K562 (cell line): ENCODE data around the gene CCDC9. TPM values are rescaled to one million over a fixed set of nuclear protein-coding genes. Genes with fewer than 3 reads are reported as not detected.

Experiments
- CUX1 ChIP-seq: fragments of 200-800 bp; sonication (Bioruptor generic); IDR thresholded peaks from 2 replicates; pipeline ENCODE4 v1.6.1; 2016; ENCODE audit warnings: missing genetic modification characterization, missing compliant biosample characterization
- GMEB1 ChIP-seq: fragments of 250-450 bp; sonication (Bioruptor Pico); IDR thresholded peaks from 2 replicates; pipeline ENCODE4 v1.4.0; 2020; ENCODE audit warnings: mild to moderate bottlenecking
- HNRNPK ChIP-seq: fragments of 200-400 bp; formaldehyde crosslinking; IDR thresholded peaks from one replicate; pipeline ENCODE4 v1.6.1; 2018; ENCODE audit warnings: mild to moderate bottlenecking, low read depth, low read length; ENCODE audit not compliant: poor library complexity, severe bottlenecking
- HSF4 ChIP-seq: fragments of 250-450 bp; sonication (Bioruptor Pico); IDR thresholded peaks from 2 replicates; pipeline ENCODE4 v2.1.2; 2022; ENCODE audit warnings: mild to moderate bottlenecking, moderate library complexity, borderline replicate concordance
- MYC ChIP-seq, 2 experiments: fragments of 250-450 bp in 1 of 2; sonication (Bioruptor Pico) in 1 of 2; IDR thresholded peaks; 2 replicates each; pipeline versions ENCODE4 v1.5.1 to v1.6.1; 2012 to 2021; ENCODE audit warnings: low read depth in 2 of 2, borderline replicate concordance in 1 of 2, improper control_type of control experiment in 1 of 2, low read length in 1 of 2, mild to moderate bottlenecking in 1 of 2, moderate library complexity in 1 of 2
- POU5F1 ChIP-seq: fragments of 150-350 bp; IDR thresholded peaks from 2 replicates; pipeline ENCODE4 v1.6.1; 2014; ENCODE audit warnings: borderline replicate concordance, low read length, low read depth, mild to moderate bottlenecking; ENCODE audit not compliant: partially characterized antibody
- SNRNP70 ChIP-seq: fragments of 200-400 bp; formaldehyde crosslinking; optimal IDR thresholded peaks from 2 replicates; pipeline ENCODE3; 2017; ENCODE audit warnings: low read depth, low read length
- SREBF2 ChIP-seq: sonication (generic); formaldehyde crosslinking; IDR thresholded peaks from 2 replicates; pipeline ENCODE4 v1.4.0; 2020; ENCODE audit warnings: mild to moderate bottlenecking, missing genetic modification reagents
- ZBED1 ChIP-seq: IDR thresholded peaks from 2 replicates; pipeline ENCODE4 v1.6.1; 2014
- ZC3H4 ChIP-seq: sonication (generic); formaldehyde crosslinking; IDR thresholded peaks from 2 replicates; pipeline ENCODE4 v1.9.0; 2021; ENCODE audit warnings: missing genetic modification reagents, borderline replicate concordance
- ZFPM2 ChIP-seq: fragments of 250-450 bp; sonication (Bioruptor Pico); IDR thresholded peaks from 2 replicates; pipeline ENCODE4 v1.5.1; 2022; ENCODE audit warnings: mild to moderate bottlenecking
- ZNF121 ChIP-seq: sonication (generic); formaldehyde crosslinking; conservative IDR thresholded peaks from 2 replicates; pipeline ENCODE4 v1.8.0; 2022; ENCODE audit warnings: missing genetic modification reagents
- ZNF316 ChIP-seq: fragments of 450-650 bp; IDR thresholded peaks from 2 replicates; pipeline ENCODE4 v1.6.1; 2016
- ZNF384 ChIP-seq: IDR thresholded peaks from 2 replicates; pipeline ENCODE4 v1.6.1; 2012; ENCODE audit warnings: low read depth, low read length, improper control_type of control experiment
- ZNF408 ChIP-seq: fragments of 250-450 bp; sonication (Bioruptor Pico); IDR thresholded peaks from 2 replicates; pipeline ENCODE4 v1.4.0; 2020; ENCODE audit warnings: low read depth, mild to moderate bottlenecking, moderate library complexity
- ZNF512 ChIP-seq: IDR thresholded peaks from 2 replicates; pipeline ENCODE4 v1.6.1; 2016; ENCODE audit warnings: missing genetic modification characterization, missing compliant biosample characterization
- ZNF561 ChIP-seq: fragments of 450-650 bp; formaldehyde crosslinking; conservative IDR thresholded peaks from 2 replicates; pipeline ENCODE4 v1.4.0; 2020; ENCODE audit warnings: mild to moderate bottlenecking, moderate library complexity
- ZNF785 ChIP-seq: fragments of 250-450 bp; sonication (Bioruptor Pico); IDR thresholded peaks from 2 replicates; pipeline ENCODE4 v1.4.0; 2020; ENCODE audit warnings: mild to moderate bottlenecking
- polyA plus RNA-seq, 8 experiments: library from polyadenylated mRNA; depleted of rRNA in 4 of 8; stranded (reverse) in 5 of 8; unstranded in 3 of 8; fragments of >200 nt; fragmentation: Nextera tagmentation in 2 of 8; fragmentation: Illumina TruSeq in 1 of 8; extraction: Ambion mirVana in 2 of 8; extraction: Trizol in 1 of 8; gene quantifications; 2 replicates each; pipeline versions ENCODE4 v1.2.1 to v1.2.3, GENCODE V29; 2011 to 2014; ENCODE audit warnings: inconsistent platforms in 1 of 8, missing spikeins in 1 of 8
- total RNA-seq, 7 experiments: library from RNA; depleted of rRNA in 6 of 7; stranded (reverse); fragments of >200 nt in 6 of 7; fragmentation: Illumina TruSeq in 2 of 7; extraction: Trizol in 2 of 7; gene quantifications; 2 replicates each; pipeline versions ENCODE4 v1.2.1 to v1.2.3, GENCODE V29; 2011 to 2021; ENCODE audit warnings: low replicate concordance in 1 of 7

CCDC9 gene
- total and polyA plus RNA-seq, 9 of the 15 experiments (the other 6 are each of a cell fraction or from before 2014, with no cell fraction given) = 0.23 to 38.6 (median 8.4) TPM

- TF ChIP-seq GMEB1 (CRISPR knock-in tag) (0 out of 2 replicates have a peak, but pooled peaks have one; percentile 39), SNRNP70 (no peak), ZFPM2 (no peak), MYC (IDR thresholded peaks at IDR 0.05; ENCODE audit: low read depth, low read length) (peak; percentile 92), MYC (CRISPR knock-in tag; IDR thresholded peaks at IDR 0.05; ENCODE audit: borderline replicate concordance, low read depth) (no peak), ZNF561 (CRISPR knock-in tag) (no peak), ZNF785 (CRISPR knock-in tag) (no peak), ZC3H4 (no peak), ZNF408 (no peak), CUX1 (CRISPR knock-in tag) (no peak), SREBF2 (no peak; the same call in 1 of the 2 replicates), HNRNPK (no peak), POU5F1 (no peak), ZNF121 (CRISPR knock-in tag) (no peak), ZNF512 (tag) (no peak), ZNF316 (no peak), ZNF384 (0 out of 2 replicates have a peak, but pooled peaks have one; percentile 8), HSF4 (CRISPR knock-in tag) (no peak), ZBED1 (no peak)
Observed at GRCh38 chr19:47255879-47256692, at the start of gene CCDC9 (continued).
